A673 (cell line): ENCODE measurements around the gene ATP6V1F. TPM values are rescaled to one million over a fixed set of nuclear protein-coding genes. Genes with fewer than 3 reads are reported as not detected.

Experiments used
- BruUV-seq: library from RNA; stranded (reverse); fragments of 400-500 nt; replicated peaks from 2 replicates; lab custom pipeline; 2021; lab: Mats Ljungman, UMichigan
- CTCF ChIA-PET: fragments of 300-600 bp; sonication (Branson Sonifier 250); formaldehyde crosslinking; loops from one replicate; lab custom pipeline; 2022; ENCODE audit warnings: antibody characterized with exemption; lab: Charles Lee
- POLR2A ChIA-PET: fragments of 300-600 bp; sonication (Branson Sonifier 250); formaldehyde crosslinking; loops from one replicate; lab custom pipeline; 2022; ENCODE audit warnings: antibody characterized with exemption; ENCODE audit not compliant: low non-redundant PET; lab: Charles Lee
- DNase-seq: peaks from one replicate; pipeline ENCODE4 v3.0.0-alpha.2; 2015; ENCODE audit warnings: low spot score
- H3K27ac ChIP-seq: fragments of 200-600 bp; sonication (generic); 2 replicates; pipeline ENCODE4 v1.5.1; 2016; ENCODE audit warnings: mixed run types, low read depth, mild to moderate bottlenecking, mixed read lengths, antibody characterized with exemption, low read length; ENCODE audit not compliant: poor library complexity, severe bottlenecking
- H3K27me3 ChIP-seq: fragments of 200-600 bp; sonication (generic); replicated peaks from 2 replicates; pipeline ENCODE4 v1.6.1; 2017; ENCODE audit warnings: mixed run types, low read depth, mild to moderate bottlenecking, mixed read lengths, antibody characterized with exemption, low read length; ENCODE audit not compliant: insufficient read depth, poor library complexity
- H3K36me3 ChIP-seq: fragments of 200-600 bp; sonication (generic); 2 replicates; pipeline ENCODE4 v1.6.1; 2016; ENCODE audit warnings: mixed run types, mild to moderate bottlenecking, mixed read lengths, antibody characterized with exemption, low read length; ENCODE audit not compliant: insufficient read depth, poor library complexity, severe bottlenecking
- H3K4me1 ChIP-seq: fragments of 200-600 bp; sonication (generic); 2 replicates; pipeline ENCODE4 v1.6.1; 2017; ENCODE audit warnings: mixed run types, mild to moderate bottlenecking, mixed read lengths, antibody characterized with exemption, low read length; ENCODE audit not compliant: insufficient read depth, poor library complexity, severe bottlenecking
- H3K4me3 ChIP-seq: fragments of 200-600 bp; sonication (generic); 2 replicates; pipeline ENCODE4 v1.5.1; 2016; ENCODE audit warnings: low read depth, mixed run types, mild to moderate bottlenecking, mixed read lengths, low read length; ENCODE audit not compliant: poor library complexity, severe bottlenecking
- H3K9me3 ChIP-seq: fragments of 200-600 bp; sonication (generic); 2 replicates; pipeline ENCODE4 v1.6.1; 2016; ENCODE audit warnings: mixed run types, low read depth, mild to moderate bottlenecking, mixed read lengths, antibody characterized with exemption, low read length; ENCODE audit not compliant: poor library complexity, severe bottlenecking
- CTCF ChIP-seq: fragments of 300-800, 200-600 bp; sonication (generic); conservative IDR thresholded peaks from 2 replicates; pipeline ENCODE4 v1.5.1; 2017; ENCODE audit warnings: low read depth, mild to moderate bottlenecking, antibody characterized with exemption, low read length, moderate library complexity, mixed read lengths
- EZH2 ChIP-seq: fragments of 200-600 bp; sonication (generic); IDR thresholded peaks from 2 replicates; pipeline ENCODE4 v1.6.1; 2017; ENCODE audit warnings: borderline replicate concordance, low read depth, mild to moderate bottlenecking, mixed read lengths, antibody characterized with exemption, low read length; ENCODE audit not compliant: poor library complexity, severe bottlenecking
- intact Hi-C: fragments of 100-400 bp; cut with micrococcal nuclease; formaldehyde crosslinking; loops from one replicate; pipeline ENCODE4 v1.10.0; 2022; ENCODE audit not compliant: unreplicated experiment
- total RNA-seq: library from RNA; stranded (reverse); gene quantifications from 2 replicates; pipeline ENCODE4 v1.2.3, GENCODE V29; 2021

ATP6V1F gene
- total RNA-seq, 1 experiment from 2014 or later = 148 TPM

GRCh38 chr7:128902761-128903585 lies 40.3 kb downstream of the ATP6V1F start:
- H3K27me3 ChIP-seq = no peaks in the 10 kb centered on the region
- BruUV-seq = no TSS peak
- H3K27ac ChIP-seq = no peak overlapping the region
- no peaks in the 10 kb centered on the region for H3K36me3 ChIP-seq
- H3K4me1 ChIP-seq = no peaks in the 10 kb centered on the region
- ChIA-PET POLR2A (no interaction called here), CTCF (interaction anchor here (0.6 kb wide), 1 partner anchor 859 kb away, joined by 9 read pairs; no protein-coding TSS in a partner anchor)
- peaks cover 6% of the 10 kb centered on the region for H3K9me3 ChIP-seq
- no peak overlapping the region for H3K4me3 ChIP-seq
- no peak for DNase-seq
- intact Hi-C loops = no loop called here
- TF ChIP-seq CTCF (no peak), EZH2 (no peak)

GRCh38 chr7:128903621-128904361 lies 41.1 kb downstream of the ATP6V1F start:
- no peak for DNase-seq
- POLR2A ChIA-PET = no interaction called here
- Histone ChIP-seq H3K4me3 (no peak overlapping the region), H3K27ac (no peak overlapping the region), H3K9me3 (peaks cover 6% of the 10 kb centered on the region), H3K36me3 (no peaks in the 10 kb centered on the region), H3K4me1 (no peaks in the 10 kb centered on the region), H3K27me3 (no peaks in the 10 kb centered on the region)
- TF ChIP-seq EZH2 = no peak
- no peak for TF ChIP-seq CTCF
- intact Hi-C loops = loop anchor here (1.0 kb wide), 1 partner anchor 188 kb away; no protein-coding TSS in a partner anchor
- no TSS peak for BruUV-seq
- CTCF ChIA-PET = no interaction called here

GRCh38 chr7:128904381-128905197 lies 41.9 kb downstream of the ATP6V1F start:
- H3K36me3 ChIP-seq = no peaks in the 10 kb centered on the region
- POLR2A ChIA-PET = no interaction called here
- CTCF ChIA-PET = no interaction called here
- intact Hi-C loops = loop anchor here (1.0 kb wide), 1 partner anchor 187 kb away; no protein-coding TSS in a partner anchor
- no TSS peak for BruUV-seq
- H3K27ac ChIP-seq = no peak overlapping the region
- H3K4me1 ChIP-seq = no peaks in the 10 kb centered on the region
- no peaks in the 10 kb centered on the region for H3K27me3 ChIP-seq
- peak; percentile 76 for DNase-seq
- no peaks in the 10 kb centered on the region for H3K9me3 ChIP-seq
- no peak for TF ChIP-seq EZH2
- TF ChIP-seq CTCF = peak; percentile 72
- H3K4me3 ChIP-seq = no peak overlapping the region
